GM13977 (cell line): Measurements from ENCODE around the gene ATG4B.

Experiments
- DNase-seq: peaks from one replicate; pipeline ENCODE4 v3.0.0; 2012; ENCODE audit warnings: low spot score
- CTCF ChIP-seq: IDR thresholded peaks from 2 replicates; pipeline ENCODE4 v1.5.1; 2012; ENCODE audit warnings: mild to moderate bottlenecking, control low read depth; ENCODE audit not compliant: insufficient read depth; ENCODE audit errors: extremely low read depth, missing control alignments
- in situ Hi-C: fragments of 300-500 bp; cut with MboI; formaldehyde crosslinking; loops from one replicate; pipeline ENCODE4 v1.12.0; 2022; ENCODE audit warnings: low sequenced_read_pairs, low pct_unique_long_range_greater_than_20kb, mixed read lengths, inconsistent platforms; ENCODE audit not compliant: unreplicated experiment

The ATG4B gene

GRCh38 chr2:241672243-241673188 lies 35.0 kb downstream of the ATG4B start:
- DNase-seq = no peak
- no peak for TF ChIP-seq CTCF
- in situ Hi-C loops = no loop called here

- in situ Hi-C loops = no loop called here
- TF ChIP-seq CTCF = no peak
- DNase-seq = no peak
Observed at GRCh38 chr2:241673189-241673663, 35.7 kb downstream of the ATG4B start.

GRCh38 chr2:241673797-241674725 lies 36.6 kb downstream of the ATG4B start:
- TF ChIP-seq CTCF = no peak
- DNase-seq = no peak
- in situ Hi-C loops = no loop called here

- no peak for TF ChIP-seq CTCF
- DNase-seq = no peak
- in situ Hi-C loops = no loop called here
Observed at GRCh38 chr2:241675885-241676284, 38.4 kb downstream of the ATG4B start.

- no peak for DNase-seq
- no peak for TF ChIP-seq CTCF
- in situ Hi-C loops = no loop called here
Observed at GRCh38 chr2:241676665-241677064, 39.2 kb downstream of the ATG4B start.

- in situ Hi-C loops = no loop called here
- TF ChIP-seq CTCF = no peak
- no peak for DNase-seq
Observed at GRCh38 chr2:241677392-241677791, 39.9 kb downstream of the ATG4B start.
